Measurements from ENCODE around the gene FAM90A1.
"Not testable (repeated sequence)": the region's sequence is repeated elsewhere in the genome, so short reads cannot be mapped to it uniquely, and the experiment has no call there.

DNA sequence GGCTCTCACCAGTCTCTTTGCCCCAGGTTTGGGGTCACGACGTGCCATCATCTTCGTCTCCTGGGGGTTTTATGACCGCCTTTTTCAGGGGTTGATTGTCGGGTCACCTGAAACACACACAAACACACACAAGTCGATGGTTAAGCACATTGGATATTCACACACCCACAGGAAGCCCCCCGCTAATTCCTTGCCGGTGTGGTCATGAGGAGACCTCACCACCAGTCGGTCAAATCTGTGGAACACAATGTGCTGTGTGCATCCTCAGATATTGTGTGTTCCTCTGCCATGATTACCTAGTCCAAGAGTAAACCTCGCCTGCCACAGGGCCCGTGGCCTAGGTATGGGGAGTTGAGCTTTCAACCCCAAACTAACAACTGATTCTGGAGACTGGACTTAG lies 2.6 kb downstream of the FAM90A1 start:
- TF ChIP-seq EZH2 (IDR thresholded peaks at IDR 0.05; ENCODE audit: borderline replicate concordance, low read depth, low read length, poor library complexity, severe bottlenecking): not testable (repeated sequence)
- TF ChIP-seq, protein P1, sequence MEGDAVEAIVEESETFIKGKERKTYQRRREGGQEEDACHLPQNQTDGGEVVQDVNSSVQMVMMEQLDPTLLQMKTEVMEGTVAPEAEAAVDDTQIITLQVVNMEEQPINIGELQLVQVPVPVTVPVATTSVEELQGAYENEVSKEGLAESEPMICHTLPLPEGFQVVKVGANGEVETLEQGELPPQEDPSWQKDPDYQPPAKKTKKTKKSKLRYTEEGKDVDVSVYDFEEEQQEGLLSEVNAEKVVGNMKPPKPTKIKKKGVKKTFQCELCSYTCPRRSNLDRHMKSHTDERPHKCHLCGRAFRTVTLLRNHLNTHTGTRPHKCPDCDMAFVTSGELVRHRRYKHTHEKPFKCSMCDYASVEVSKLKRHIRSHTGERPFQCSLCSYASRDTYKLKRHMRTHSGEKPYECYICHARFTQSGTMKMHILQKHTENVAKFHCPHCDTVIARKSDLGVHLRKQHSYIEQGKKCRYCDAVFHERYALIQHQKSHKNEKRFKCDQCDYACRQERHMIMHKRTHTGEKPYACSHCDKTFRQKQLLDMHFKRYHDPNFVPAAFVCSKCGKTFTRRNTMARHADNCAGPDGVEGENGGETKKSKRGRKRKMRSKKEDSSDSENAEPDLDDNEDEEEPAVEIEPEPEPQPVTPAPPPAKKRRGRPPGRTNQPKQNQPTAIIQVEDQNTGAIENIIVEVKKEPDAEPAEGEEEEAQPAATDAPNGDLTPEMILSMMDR (conservative IDR thresholded peaks at IDR 0.05; ENCODE audit: low read depth, low read length): not testable (repeated sequence)

Data from A673 (cell line).